IMR-90 (cell line): ENCODE measurements around the gene LRRC15. TPM values are rescaled to one million over a fixed set of nuclear protein-coding genes. Genes with fewer than 3 reads are reported as not detected.

Experiments used
- ATAC-seq: fragments of 200-7000 bp; cut with Tn5 transposase; 2 replicates; pipeline ENCODE4 v1.9.1; 2020; ENCODE audit warnings: low read depth, mild to moderate bottlenecking, moderate library complexity
- BruUV-seq: library from RNA; stranded (reverse); fragments of 400-500 nt; replicated peaks from 2 replicates; lab custom pipeline; 2021; lab: Mats Ljungman, UMichigan
- CTCF ChIA-PET: fragments of 300-600 bp; formaldehyde crosslinking; extraction: SDS; loops from one replicate; lab custom pipeline; 2021; ENCODE audit warnings: antibody characterized with exemption; lab: Yijun Ruan, JAX
- POLR2A ChIA-PET: fragments of 300-600 bp; sonication (Branson Sonifier 250); formaldehyde crosslinking; loops from one replicate; lab custom pipeline; 2022; ENCODE audit warnings: antibody characterized with exemption; ENCODE audit not compliant: unreplicated experiment; lab: Charles Lee
- DNase-seq: peaks from one replicate; pipeline ENCODE4 v3.0.0; 2013
- H2AFZ ChIP-seq: replicated peaks from 2 replicates; pipeline ENCODE3; 2013; ENCODE audit warnings: low read length, mild to moderate bottlenecking; ENCODE audit not compliant: poor library complexity
- H2AK5ac ChIP-seq: 2 replicates; pipeline ENCODE4 v1.6.1; 2013; ENCODE audit warnings: low read depth, low read length, inconsistent platforms
- H2AK9ac ChIP-seq: replicated peaks from 2 replicates; pipeline ENCODE3; 2013; ENCODE audit warnings: mild to moderate bottlenecking, low read depth, low read length, moderate library complexity; ENCODE audit not compliant: poor library complexity
- H2BK120ac ChIP-seq: 2 replicates; pipeline ENCODE4 v1.6.1; 2013; ENCODE audit warnings: low read depth, low read length, inconsistent platforms
- H2BK15ac ChIP-seq: 3 replicates; pipeline ENCODE4 v1.6.1; 2013; ENCODE audit warnings: low read depth, low read length, inconsistent platforms
- H2BK20ac ChIP-seq: 2 replicates; pipeline ENCODE4 v1.6.1; 2013; ENCODE audit warnings: low read depth, mild to moderate bottlenecking, inconsistent platforms, low read length, moderate library complexity
- H2BK5ac ChIP-seq: 2 replicates; pipeline ENCODE4 v1.6.1; 2013; ENCODE audit warnings: mild to moderate bottlenecking, low read depth, low read length, inconsistent platforms; ENCODE audit not compliant: poor library complexity, severe bottlenecking
- H3K14ac ChIP-seq: replicated peaks from 2 replicates; pipeline ENCODE4 v1.6.1; 2013; ENCODE audit warnings: low read depth, low read length, inconsistent platforms
- H3K18ac ChIP-seq: 2 replicates; pipeline ENCODE4 v1.6.1; 2013; ENCODE audit warnings: low read depth, low read length, control low read depth
- H3K23ac ChIP-seq: 2 replicates; pipeline ENCODE4 v1.6.1; 2013; ENCODE audit warnings: low read depth, low read length, inconsistent platforms
- H3K27ac ChIP-seq: 2 replicates; pipeline ENCODE4 v1.5.1; 2013; ENCODE audit warnings: mild to moderate bottlenecking, control low read depth, low read length; ENCODE audit not compliant: insufficient read depth
- H3K27me3 ChIP-seq: 2 replicates; pipeline ENCODE4 v1.6.1; 2013; ENCODE audit warnings: low read length; ENCODE audit not compliant: control insufficient read depth, insufficient read depth
- H3K36me3 ChIP-seq: 2 replicates; pipeline ENCODE4 v1.6.1; 2013; ENCODE audit warnings: low read length, mixed read lengths; ENCODE audit not compliant: control insufficient read depth, insufficient read depth
- H3K4ac ChIP-seq: 2 replicates; pipeline ENCODE4 v1.6.1; 2013; ENCODE audit warnings: low read depth, low read length, inconsistent platforms
- H3K4me1 ChIP-seq: 2 replicates; pipeline ENCODE4 v1.6.1; 2013; ENCODE audit warnings: low read length, mixed read lengths; ENCODE audit not compliant: control insufficient read depth, insufficient read depth
- H3K4me2 ChIP-seq: 2 replicates; pipeline ENCODE4 v1.6.1; 2013; ENCODE audit warnings: low read depth, mild to moderate bottlenecking, control low read depth, low read length, moderate library complexity
- H3K4me3 ChIP-seq: 2 replicates; pipeline ENCODE4 v1.5.1; 2013; ENCODE audit warnings: low read depth, mild to moderate bottlenecking, control low read depth, low read length, moderate library complexity; ENCODE audit not compliant: insufficient read depth
- H3K56ac ChIP-seq: 2 replicates; pipeline ENCODE4 v1.6.1; 2013; ENCODE audit warnings: low read length, inconsistent platforms; ENCODE audit not compliant: insufficient read depth; ENCODE audit errors: extremely low read depth
- H3K79me1 ChIP-seq, 2 experiments: 2 replicates each; pipeline ENCODE4 v1.6.1; 2013; ENCODE audit warnings: low read length in 2 of 2, inconsistent platforms in 1 of 2, low read depth in 1 of 2
- H3K9ac ChIP-seq: 2 replicates; pipeline ENCODE4 v1.6.1; 2013; ENCODE audit warnings: low read depth, low read length, control low read depth
- H3K9me1 ChIP-seq: 2 replicates; pipeline ENCODE4 v1.6.1; 2013; ENCODE audit warnings: low read length, inconsistent platforms; ENCODE audit not compliant: insufficient read depth
- H3K9me3 ChIP-seq: 2 replicates; pipeline ENCODE4 v1.6.1; 2013; ENCODE audit warnings: low read length; ENCODE audit not compliant: control insufficient read depth, insufficient read depth
- H4K20me1 ChIP-seq: 2 replicates; pipeline ENCODE4 v1.6.1; 2013; ENCODE audit warnings: low read length, inconsistent platforms; ENCODE audit not compliant: insufficient read depth
- H4K5ac ChIP-seq: 2 replicates; pipeline ENCODE4 v1.6.1; 2013; ENCODE audit warnings: mild to moderate bottlenecking, low read depth, low read length, control low read depth
- H4K8ac ChIP-seq, 2 experiments: 2 replicates each; pipeline ENCODE4 v1.6.1; 2013; ENCODE audit warnings: low read depth in 2 of 2, low read length in 2 of 2, control low read depth in 1 of 2, inconsistent platforms in 1 of 2
- H4K91ac ChIP-seq: 2 replicates; pipeline ENCODE4 v1.6.1; 2013; ENCODE audit warnings: low read depth, low read length, inconsistent platforms; ENCODE audit not compliant: insufficient read depth
- CTCF ChIP-seq: conservative IDR thresholded peaks from 2 replicates; pipeline ENCODE4 v1.5.1; 2012; ENCODE audit warnings: mild to moderate bottlenecking, low read depth, low read length, improper control_type of control experiment
- MAFK ChIP-seq: IDR thresholded peaks from 2 replicates; pipeline ENCODE4 v1.6.1; 2012; ENCODE audit warnings: low read depth, low read length, improper control_type of control experiment
- MXI1 ChIP-seq: IDR thresholded peaks from 2 replicates; pipeline ENCODE4 v1.6.1; 2012; ENCODE audit warnings: low read depth, mild to moderate bottlenecking, low read length, moderate library complexity, borderline replicate concordance
- NFE2L2 ChIP-seq: fragments of 150-350 bp; IDR thresholded peaks from 2 replicates; pipeline ENCODE4 v1.6.1; 2016; ENCODE audit warnings: low read depth, mild to moderate bottlenecking, low read length
- RAD21 ChIP-seq: IDR thresholded peaks from 2 replicates; pipeline ENCODE4 v1.6.1; 2012; ENCODE audit warnings: low read length, improper control_type of control experiment
- RCOR1 ChIP-seq: IDR thresholded peaks from 2 replicates; pipeline ENCODE4 v1.6.1; 2012; ENCODE audit warnings: mild to moderate bottlenecking, low read length, improper control_type of control experiment; ENCODE audit not compliant: insufficient replicate concordance
- WGBS, 2 experiments: methylation state at CpG; one replicate each; pipeline versions ENCODE4 v1.1.5 to v1.1.7; 2013; ENCODE audit warnings: missing lambda C conversion rate in 2 of 2; ENCODE audit not compliant: insufficient read length in 1 of 2; ENCODE audit errors: extremely low coverage in 2 of 2; 5-methylcytosine and 5-hydroxymethylcytosine counted together
- dilution Hi-C: fragments of 300-500 bp; cut with HindIII; formaldehyde crosslinking; loops from one replicate; pipeline ENCODE4 v1.14.3; 2018; ENCODE audit warnings: low sequenced_read_pairs; ENCODE audit not compliant: unreplicated experiment
- in situ Hi-C: fragments of 300-500 bp; cut with MboI; formaldehyde crosslinking; loops from 3 replicates; pipeline ENCODE4 v1.14.3; 2019; ENCODE audit warnings: low sequenced_read_pairs, inconsistent platforms, mixed read lengths
- intact Hi-C: fragments of 100-400 bp; cut with micrococcal nuclease; formaldehyde crosslinking; loops from 2 replicates; pipeline ENCODE4 v1.10.0; 2022
- polyA plus RNA-seq, 3 experiments: library from polyadenylated mRNA; depleted of rRNA; stranded (reverse); fragments of >200 nt; gene quantifications; 2 replicates each; pipeline ENCODE4 v1.2.3, GENCODE V29; 2012; ENCODE audit warnings: low replicate concordance in 1 of 3
- total RNA-seq: library from RNA; depleted of rRNA; stranded (reverse); fragments of >200 nt; gene quantifications from 2 replicates; pipeline ENCODE4 v1.2.3, GENCODE V29; 2012

LRRC15 gene
- total and polyA plus RNA-seq, 2 of the 4 experiments (the other 2 are of a cell fraction), result 2.5 to 9.0 TPM

- intact Hi-C loops, result loop anchor here (10.0 kb wide), 2 partner anchors 307 to 1847 kb away; no protein-coding TSS in a partner anchor
- POLR2A ChIA-PET, result no interaction called here
- CTCF ChIA-PET, result no interaction called here
These were observed 57.3 kb downstream of the LRRC15 start for GRCh38 chr3:194312186-194312742.

More at GRCh38 chr3:194312186-194312742, 57.3 kb downstream of the LRRC15 start:
- ATAC-seq (no peak), DNase-seq (no peak)
- no peak overlapping the region for H2BK5ac ChIP-seq
- H2BK20ac ChIP-seq, result no peak overlapping the region
- no peak overlapping the region for H4K5ac ChIP-seq
- no peak overlapping the region for H3K27ac ChIP-seq
- 100% methylated on average over 1 of the region's 7 CpGs; no CpG with 5 or more reads in 1 of the 2 experiments for WGBS, 2 experiments
- no peak overlapping the region for H3K18ac ChIP-seq
- no peaks in the 10 kb centered on the region for H3K36me3 ChIP-seq
- no peak overlapping the region for H2BK120ac ChIP-seq
- no peak overlapping the region for H4K91ac ChIP-seq
- H3K27me3 ChIP-seq, result peaks cover 75% of the 10 kb centered on the region
- TF ChIP-seq MXI1, result no peak
- no peak for TF ChIP-seq NFE2L2
- no peak for TF ChIP-seq CTCF
- TF ChIP-seq RAD21, result no peak
- no peak for TF ChIP-seq MAFK
- TF ChIP-seq RCOR1, result no peak
- H3K9me3 ChIP-seq, result no peaks in the 10 kb centered on the region
- no peak overlapping the region for H3K4me2 ChIP-seq
- no peak overlapping the region for H2AK9ac ChIP-seq
- H3K9ac ChIP-seq, result no peak overlapping the region
- H3K4ac ChIP-seq, result no peak overlapping the region
- H3K4me1 ChIP-seq, result peaks cover 3% of the 10 kb centered on the region; the same call in 1 of the 2 replicates
- H4K8ac ChIP-seq, result no peak overlapping the region
- H3K23ac ChIP-seq, result peak overlapping the region; percentile 27; the same call in 1 of the 2 replicates
- H3K56ac ChIP-seq, result no peak overlapping the region
- dilution Hi-C loops, result no loop called here
- no peak overlapping the region for H2BK15ac ChIP-seq
- H2AFZ ChIP-seq, result no peak overlapping the region
- no peaks in the 10 kb centered on the region for H3K79me1 ChIP-seq
- H4K20me1 ChIP-seq, result no peaks in the 10 kb centered on the region
- H3K4me3 ChIP-seq, result no peak overlapping the region
- no TSS peak for BruUV-seq
- H3K14ac ChIP-seq, result no peak overlapping the region
- in situ Hi-C loops, result loop anchor here (10.0 kb wide), 1 partner anchor 647 kb away; no protein-coding TSS in a partner anchor
- H2AK5ac ChIP-seq, result no peak overlapping the region
- H3K9me1 ChIP-seq, result no peaks in the 10 kb centered on the region
